Esophagus squamous epithelium (tissue), 4 donors: ENCODE measurements around the gene RELT.

Source experiments
- CTCF ChIP-seq, 6 experiments: fragments of 450-650 bp in 4 of 6; fragments of 200-600 bp in 2 of 6; sonication (generic) in 2 of 6; IDR thresholded peaks; one replicate each; pipeline ENCODE4 v1.5.1; 2016 to 2019; ENCODE audit warnings: antibody characterized with exemption in 6 of 6, mild to moderate bottlenecking in 4 of 6, moderate library complexity in 4 of 6
- POLR2A ChIP-seq, 4 donors: fragments of 450-650 bp; IDR thresholded peaks; one replicate each; pipeline ENCODE4 v1.6.1; 2017; ENCODE audit warnings: antibody characterized with exemption in 4 of 4, mild to moderate bottlenecking in 4 of 4, moderate library complexity in 3 of 4

GRCh38 chr11:73374151-73374550 is 2.0 kb upstream of the RELT start:
- no peak for TF ChIP-seq CTCF (IDR thresholded peaks at IDR 0.05)
- no peak for TF ChIP-seq POLR2A (IDR thresholded peaks at IDR 0.05)
